Astrocyte (in vitro differentiated cells and primary cell): ENCODE data around the gene RALGPS1. TPM values are rescaled to one million over a fixed set of nuclear protein-coding genes. Genes with fewer than 3 reads are reported as not detected.

Source experiments
- DNase-seq: peaks from one replicate; pipeline ENCODE4 v3.0.0-alpha.2; 2010; ENCODE audit warnings: low read depth
- FAIRE-seq: peaks from 2 replicates; lab custom pipeline; 2011; peaks lifted over from hg19 to GRCh38; lab: Jason Lieb, UNC
- H2AFZ ChIP-seq: 2 replicates; pipeline ENCODE4 v1.6.0; 2012; ENCODE audit warnings: low read depth, low read length, inconsistent platforms
- H3K27ac ChIP-seq: 2 replicates; pipeline ENCODE4 v1.5.1; 2011; ENCODE audit warnings: low read depth, low read length, inconsistent platforms
- H3K27me3 ChIP-seq: 2 replicates; pipeline ENCODE4 v1.6.0; 2011; ENCODE audit warnings: low read length, inconsistent platforms; ENCODE audit not compliant: insufficient read depth
- H3K36me3 ChIP-seq: 2 replicates; pipeline ENCODE4 v1.5.1; 2011; ENCODE audit warnings: low read length, inconsistent platforms; ENCODE audit not compliant: insufficient read depth
- H3K4me1 ChIP-seq: 2 replicates; pipeline ENCODE4 v1.5.1; 2011; ENCODE audit warnings: low read length, inconsistent platforms; ENCODE audit not compliant: insufficient read depth
- H3K4me2 ChIP-seq: 2 replicates; pipeline ENCODE4 v1.6.0; 2012; ENCODE audit warnings: low read length, inconsistent platforms
- H3K4me3 ChIP-seq: 2 replicates; pipeline ENCODE4 v1.5.1; 2011; ENCODE audit warnings: low read depth, mild to moderate bottlenecking, low read length, inconsistent platforms; ENCODE audit not compliant: insufficient read depth
- H3K79me2 ChIP-seq: 2 replicates; pipeline ENCODE4 v1.6.0; 2012; ENCODE audit warnings: mild to moderate bottlenecking, low read length, inconsistent platforms; ENCODE audit not compliant: insufficient read depth
- H3K9ac ChIP-seq: 2 replicates; pipeline ENCODE4 v1.6.0; 2012; ENCODE audit warnings: mild to moderate bottlenecking, low read length, inconsistent platforms
- H3K9me3 ChIP-seq: 2 replicates; pipeline ENCODE4 v1.5.1; 2012; ENCODE audit warnings: low read depth, mild to moderate bottlenecking, low read length, inconsistent platforms; ENCODE audit not compliant: insufficient read depth
- H4K20me1 ChIP-seq: 2 replicates; pipeline ENCODE4 v1.6.0; 2012; ENCODE audit warnings: low read length, inconsistent platforms; ENCODE audit not compliant: insufficient read depth
- H3K27ac Mint-ChIP-seq: one replicate; pipeline ENCODE4 v1.8.0; 2021; ENCODE audit warnings: mild to moderate bottlenecking, mixed read lengths; ENCODE audit not compliant: unreplicated experiment
- H3K27me3 Mint-ChIP-seq: one replicate; pipeline ENCODE4 v1.8.0; 2021; ENCODE audit warnings: low read depth, mixed read lengths; ENCODE audit not compliant: unreplicated experiment
- H3K36me3 Mint-ChIP-seq: one replicate; pipeline ENCODE4 v1.8.0; 2021; ENCODE audit warnings: low read depth, mixed read lengths; ENCODE audit not compliant: unreplicated experiment
- H3K4me1 Mint-ChIP-seq: one replicate; pipeline ENCODE4 v1.8.0; 2021; ENCODE audit warnings: low read depth, mixed read lengths; ENCODE audit not compliant: unreplicated experiment
- H3K4me3 Mint-ChIP-seq: one replicate; pipeline ENCODE4 v1.8.0; 2021; ENCODE audit warnings: mild to moderate bottlenecking, moderate library complexity, mixed read lengths; ENCODE audit not compliant: unreplicated experiment
- H3K9me3 Mint-ChIP-seq: one replicate; pipeline ENCODE4 v1.8.0; 2021; ENCODE audit warnings: mild to moderate bottlenecking, mixed read lengths; ENCODE audit not compliant: unreplicated experiment
- CTCF ChIP-seq: IDR thresholded peaks from 2 replicates; pipeline ENCODE4 v1.5.1; 2011; ENCODE audit warnings: low read depth, mild to moderate bottlenecking, inconsistent platforms, low read length, moderate library complexity; ENCODE audit not compliant: insufficient read depth
- EZH2 ChIP-seq: IDR thresholded peaks from 2 replicates; pipeline ENCODE4 v1.6.1; 2012; ENCODE audit warnings: mild to moderate bottlenecking, low read length, inconsistent platforms; ENCODE audit not compliant: insufficient read depth
- total RNA-seq: library from RNA; stranded (reverse); gene quantifications from 2 replicates; pipeline ENCODE4 v1.2.1, GENCODE V29; 2021

Gene RALGPS1
- total RNA-seq, 1 donor from 2014 or later: 2.8 TPM

GRCh38 chr9:127166651-127167524 lies 252.3 kb downstream of the RALGPS1 start:
- Mint-ChIP-seq H3K4me1 (peaks cover 15% of the 10 kb centered on the region), H3K4me3 (peak overlapping the region; percentile 54), H3K36me3 (peaks cover 2% of the 10 kb centered on the region), H3K27ac (no peak overlapping the region), H3K9me3 (no peaks in the 10 kb centered on the region), H3K27me3 (peaks cover 11% of the 10 kb centered on the region)
- Histone ChIP-seq H3K27me3 (no peaks in the 10 kb centered on the region), H2AFZ (no peak overlapping the region), H3K79me2 (no peaks in the 10 kb centered on the region), H3K4me1 (peaks cover 13% of the 10 kb centered on the region), H3K27ac (no peak overlapping the region), H3K9ac (no peak overlapping the region), H3K4me3 (no peak overlapping the region), H3K4me2 (no peak overlapping the region), H4K20me1 (no peaks in the 10 kb centered on the region), H3K36me3 (no peaks in the 10 kb centered on the region), H3K9me3 (no peaks in the 10 kb centered on the region)
- DNase-seq (peak; percentile 47), FAIRE-seq (no peak)
- no peak for TF ChIP-seq EZH2
- no peak for TF ChIP-seq CTCF

- Mint-ChIP-seq H3K36me3 (peaks cover 2% of the 10 kb centered on the region), H3K4me1 (peaks cover 9% of the 10 kb centered on the region), H3K9me3 (no peaks in the 10 kb centered on the region), H3K4me3 (no peak overlapping the region), H3K27ac (no peak overlapping the region), H3K27me3 (peaks cover 12% of the 10 kb centered on the region)
- Histone ChIP-seq H3K4me3 (no peak overlapping the region), H3K36me3 (no peaks in the 10 kb centered on the region), H4K20me1 (no peaks in the 10 kb centered on the region), H2AFZ (no peak overlapping the region), H3K4me2 (no peak overlapping the region), H3K27ac (no peak overlapping the region), H3K9ac (no peak overlapping the region), H3K9me3 (no peaks in the 10 kb centered on the region), H3K79me2 (no peaks in the 10 kb centered on the region), H3K27me3 (no peaks in the 10 kb centered on the region), H3K4me1 (peaks cover 12% of the 10 kb centered on the region)
- TF ChIP-seq EZH2: no peak
- TF ChIP-seq CTCF: no peak
- FAIRE-seq (no peak), DNase-seq (no peak)
Measured at GRCh38 chr9:127167560-127168326, 253.2 kb downstream of the RALGPS1 start.
